OCI-LY3 (cell line): Measurements from ENCODE around the gene BMPR1B.

Experiments used
- EZH2phosphoT487 ChIP-seq: fragments of 200-600 bp; shearing (Covaris generic); IDR thresholded peaks from 2 replicates; pipeline ENCODE4 v1.6.1; 2018; ENCODE audit warnings: antibody characterized with exemption, mixed run types, low read depth
- TF ChIP-seq, protein P1 (sequence below): fragments of 200-600, 300-600 bp; sonication (generic); IDR thresholded peaks from 2 replicates; pipeline ENCODE4 v1.5.1; 2014; ENCODE audit warnings: antibody characterized with exemption, low read length, low read depth

- TF ChIP-seq, protein P1, sequence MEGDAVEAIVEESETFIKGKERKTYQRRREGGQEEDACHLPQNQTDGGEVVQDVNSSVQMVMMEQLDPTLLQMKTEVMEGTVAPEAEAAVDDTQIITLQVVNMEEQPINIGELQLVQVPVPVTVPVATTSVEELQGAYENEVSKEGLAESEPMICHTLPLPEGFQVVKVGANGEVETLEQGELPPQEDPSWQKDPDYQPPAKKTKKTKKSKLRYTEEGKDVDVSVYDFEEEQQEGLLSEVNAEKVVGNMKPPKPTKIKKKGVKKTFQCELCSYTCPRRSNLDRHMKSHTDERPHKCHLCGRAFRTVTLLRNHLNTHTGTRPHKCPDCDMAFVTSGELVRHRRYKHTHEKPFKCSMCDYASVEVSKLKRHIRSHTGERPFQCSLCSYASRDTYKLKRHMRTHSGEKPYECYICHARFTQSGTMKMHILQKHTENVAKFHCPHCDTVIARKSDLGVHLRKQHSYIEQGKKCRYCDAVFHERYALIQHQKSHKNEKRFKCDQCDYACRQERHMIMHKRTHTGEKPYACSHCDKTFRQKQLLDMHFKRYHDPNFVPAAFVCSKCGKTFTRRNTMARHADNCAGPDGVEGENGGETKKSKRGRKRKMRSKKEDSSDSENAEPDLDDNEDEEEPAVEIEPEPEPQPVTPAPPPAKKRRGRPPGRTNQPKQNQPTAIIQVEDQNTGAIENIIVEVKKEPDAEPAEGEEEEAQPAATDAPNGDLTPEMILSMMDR: no peak
- no peak for TF ChIP-seq EZH2phosphoT487
Observed at GRCh38 chr4:94833394-94833793, 75.6 kb downstream of the BMPR1B start.
